K562 (cell line): ENCODE data around the gene GALNT7. TPM values are rescaled to one million over a fixed set of nuclear protein-coding genes. Genes with fewer than 3 reads are reported as not detected.

ENCODE experiments used
- ATAC-seq: fragments of 200-7000 bp; cut with Tn5 transposase; 3 replicates; pipeline ENCODE4 v1.9.1; 2020; ENCODE audit warnings: moderate library complexity
- BruUV-seq: library from RNA; stranded (reverse); fragments of 400-500 nt; replicated peaks from 2 replicates; lab custom pipeline; 2021; lab: Mats Ljungman, UMichigan
- CTCF ChIA-PET: fragments of 300-600 bp; formaldehyde crosslinking; extraction: SDS; loops from one replicate; lab custom pipeline; 2021; ENCODE audit warnings: low intra/inter-chr PET ratio; lab: Yijun Ruan, JAX
- POLR2A ChIA-PET: fragments of 300-600, 350-650 bp; sonication (Branson Sonifier 250); formaldehyde crosslinking; extraction: SDS; loops from one replicate; lab custom pipeline; 2021; ENCODE audit warnings: antibody characterized with exemption, inconsistent platforms; lab: Yijun Ruan, JAX
- DNase-seq, 4 experiments: peaks; one replicate each; pipeline versions ENCODE4 v3.0.0 to v3.0.0-alpha.2; 2011 to 2018; ENCODE audit warnings: low spot score in 3 of 4, mixed read lengths in 3 of 4; ENCODE audit errors: extremely low read depth in 1 of 4
- FAIRE-seq: peaks from 2 replicates; lab custom pipeline; 2011; peaks lifted over from hg19 to GRCh38; lab: Jason Lieb, UNC
- H2AFZ ChIP-seq: 2 replicates; pipeline ENCODE4 v1.6.0; 2011; ENCODE audit warnings: low read depth, low read length, control low read depth, inconsistent platforms
- H3K27ac ChIP-seq: fragments of 200-600 bp; 3 replicates; pipeline ENCODE4 v1.8.0; 2011; ENCODE audit warnings: low read depth, mild to moderate bottlenecking, control low read depth, inconsistent platforms, low read length, moderate library complexity, mixed read lengths; ENCODE audit errors: extremely low read depth
- H3K27me3 ChIP-seq, 2 experiments: fragments of 300-600 bp in 1 of 2; 2 replicates in 1 of 2; 3 replicates in 1 of 2; pipeline versions ENCODE4 v1.6.0 to v1.8.0; 2011; ENCODE audit warnings: inconsistent platforms in 2 of 2, low read length in 2 of 2, mild to moderate bottlenecking in 1 of 2, mixed read lengths in 1 of 2, moderate library complexity in 1 of 2; ENCODE audit not compliant: control insufficient read depth in 2 of 2, insufficient read depth in 2 of 2
- H3K36me3 ChIP-seq: fragments of 300-600 bp; 3 replicates; pipeline ENCODE4 v1.8.0; 2011; ENCODE audit warnings: mild to moderate bottlenecking, low read length, inconsistent platforms; ENCODE audit not compliant: control insufficient read depth, insufficient read depth
- H3K4me1 ChIP-seq, 2 experiments: fragments of 200-600 bp in 1 of 2; replicated peaks in 1 of 2; 2 replicates in 1 of 2; 3 replicates in 1 of 2; pipeline versions ENCODE4 v1.5.1 to v1.8.0; 2011; ENCODE audit warnings: inconsistent platforms in 2 of 2, low read length in 2 of 2, mild to moderate bottlenecking in 1 of 2, mixed read lengths in 1 of 2, moderate library complexity in 1 of 2; ENCODE audit not compliant: control insufficient read depth in 2 of 2, insufficient read depth in 2 of 2
- H3K4me2 ChIP-seq: 2 replicates; pipeline ENCODE4 v1.6.1; 2011; ENCODE audit warnings: low read length, control low read depth, inconsistent platforms, mixed read lengths; ENCODE audit not compliant: insufficient read depth
- H3K4me3 ChIP-seq: fragments of 200-600 bp; sonication (generic), shearing (Covaris generic); 2 replicates; pipeline ENCODE4 v1.5.1; 2016; ENCODE audit warnings: control low read depth, inconsistent platforms
- H3K79me2 ChIP-seq: fragments of 200-600 bp; 3 replicates; pipeline ENCODE4 v1.8.0; 2011; ENCODE audit warnings: low read length, inconsistent platforms; ENCODE audit not compliant: control insufficient read depth, insufficient read depth
- H3K9ac ChIP-seq, 2 experiments: 2 replicates each; pipeline versions ENCODE4 v1.6.0 to v1.6.1; 2011; ENCODE audit warnings: low read depth in 2 of 2, low read length in 2 of 2, control low read depth in 1 of 2, inconsistent platforms in 1 of 2, mild to moderate bottlenecking in 1 of 2, mixed read lengths in 1 of 2; ENCODE audit not compliant: insufficient read depth in 1 of 2
- H3K9me1 ChIP-seq: one replicate; pipeline ENCODE4 v1.6.0; 2011; ENCODE audit warnings: inconsistent platforms, mild to moderate bottlenecking, low read length, moderate library complexity; ENCODE audit not compliant: control insufficient read depth, insufficient read depth
- H3K9me3 ChIP-seq: replicated peaks from 2 replicates; pipeline ENCODE4 v1.5.1; 2011; ENCODE audit warnings: low read depth, low read length, inconsistent platforms; ENCODE audit not compliant: control insufficient read depth, insufficient read depth
- H4K20me1 ChIP-seq: replicated peaks from 2 replicates; pipeline ENCODE4 v1.6.1; 2011; ENCODE audit warnings: low read length, inconsistent platforms, mixed read lengths; ENCODE audit not compliant: control insufficient read depth, insufficient read depth
- ARID1B ChIP-seq: fragments of 450-650 bp; IDR thresholded peaks from 2 replicates; pipeline ENCODE4 v1.6.1; 2016; ENCODE audit warnings: antibody characterized with exemption, mild to moderate bottlenecking, inconsistent platforms
- CBFA2T3 ChIP-seq: fragments of 450-650 bp; IDR thresholded peaks from 2 replicates; pipeline ENCODE4 v1.6.1; 2017
- DPF2 ChIP-seq: fragments of 450-650 bp; IDR thresholded peaks from 2 replicates; pipeline ENCODE4 v1.6.1; 2016
- HSF4 ChIP-seq: fragments of 250-450 bp; sonication (Bioruptor Pico); IDR thresholded peaks from 2 replicates; pipeline ENCODE4 v2.1.2; 2022; ENCODE audit warnings: mild to moderate bottlenecking, moderate library complexity, borderline replicate concordance
- KDM1A ChIP-seq, 2 experiments: fragments of 450-650 bp; IDR thresholded peaks; 2 replicates each; pipeline ENCODE4 v1.6.1; 2016; ENCODE audit warnings: mild to moderate bottlenecking in 2 of 2
- MTA3 ChIP-seq: fragments of 450-650 bp; formaldehyde crosslinking; IDR thresholded peaks from 2 replicates; pipeline ENCODE4 v1.6.1; 2017; ENCODE audit warnings: mild to moderate bottlenecking, borderline replicate concordance
- NFE2 ChIP-seq: IDR thresholded peaks from 2 replicates; pipeline ENCODE4 v1.6.1; 2014; ENCODE audit warnings: antibody characterized with exemption, low read depth
- RCOR1 ChIP-seq, 2 experiments: IDR thresholded peaks; 2 replicates each; pipeline ENCODE4 v1.6.1; 2012; ENCODE audit warnings: low read depth in 2 of 2, low read length in 2 of 2, borderline replicate concordance in 1 of 2, improper control_type of control experiment in 1 of 2
- SMARCA4 ChIP-seq: fragments of 450-650 bp; IDR thresholded peaks from 2 replicates; pipeline ENCODE4 v1.6.1; 2016
- SMARCE1 ChIP-seq: fragments of 450-650 bp; IDR thresholded peaks from 2 replicates; pipeline ENCODE4 v1.7.1; 2016; ENCODE audit warnings: mild to moderate bottlenecking
- SOX6 ChIP-seq: fragments of 450-650 bp; IDR thresholded peaks from 2 replicates; pipeline ENCODE4 v1.6.1; 2014; ENCODE audit warnings: mild to moderate bottlenecking
- STAT5A ChIP-seq: IDR thresholded peaks from 2 replicates; pipeline ENCODE4 v1.6.1; 2012; ENCODE audit warnings: low read length, inconsistent platforms, borderline replicate concordance
- TAL1 ChIP-seq: fragments of 450-650 bp; IDR thresholded peaks from 2 replicates; pipeline ENCODE4 v1.6.1; 2016; ENCODE audit warnings: mild to moderate bottlenecking
- TEAD4 ChIP-seq, 2 experiments: sonication (generic) in 1 of 2; formaldehyde crosslinking in 1 of 2; IDR thresholded peaks; 2 replicates each; pipeline versions ENCODE4 v1.6.1 to v1.8.0; 2012 to 2022; ENCODE audit warnings: borderline replicate concordance in 1 of 2, inconsistent platforms in 1 of 2, low read length in 1 of 2, mild to moderate bottlenecking in 1 of 2, missing genetic modification reagents in 1 of 2
- ZC3H8 ChIP-seq: fragments of 450-650 bp; IDR thresholded peaks from 2 replicates; pipeline ENCODE4 v1.6.1; 2017
- WGBS: fragments of 100-300 bp; shearing (Covaris generic); methylation state at CpG from one replicate; pipeline ENCODE4 v1.1.6; 2016; ENCODE audit warnings: low coverage, mixed read lengths; ENCODE audit not compliant: insufficient coverage; ENCODE audit errors: missing lambda C conversion rate; 5-methylcytosine and 5-hydroxymethylcytosine counted together
- in situ Hi-C: fragments of 300-500 bp; cut with MboI; formaldehyde crosslinking; loops from 4 replicates; pipeline ENCODE4 v1.15.0; 2018; ENCODE audit warnings: inconsistent platforms, mixed read lengths
- intact Hi-C: fragments of 100-400 bp; cut with micrococcal nuclease; formaldehyde crosslinking; loops from 2 replicates; pipeline ENCODE4 v1.14.2; 2022
- polyA plus RNA-seq, 8 experiments: library from polyadenylated mRNA; depleted of rRNA in 4 of 8; stranded (reverse) in 5 of 8; unstranded in 3 of 8; fragments of >200 nt; fragmentation: Nextera tagmentation in 2 of 8; fragmentation: Illumina TruSeq in 1 of 8; extraction: Ambion mirVana in 2 of 8; extraction: Trizol in 1 of 8; gene quantifications; 2 replicates each; pipeline versions ENCODE4 v1.2.1 to v1.2.3, GENCODE V29; 2011 to 2014; ENCODE audit warnings: inconsistent platforms in 1 of 8, missing spikeins in 1 of 8
- total RNA-seq, 7 experiments: library from RNA; depleted of rRNA in 6 of 7; stranded (reverse); fragments of >200 nt in 6 of 7; fragmentation: Illumina TruSeq in 2 of 7; extraction: Trizol in 2 of 7; gene quantifications; 2 replicates each; pipeline versions ENCODE4 v1.2.1 to v1.2.3, GENCODE V29; 2011 to 2021; ENCODE audit warnings: low replicate concordance in 1 of 7
- TF ChIP-seq, protein P1 (sequence below): sonication (generic); formaldehyde crosslinking; IDR thresholded peaks from 2 replicates; pipeline ENCODE4 v1.8.0; 2022; ENCODE audit warnings: mild to moderate bottlenecking, missing genetic modification reagents, borderline replicate concordance
- TF ChIP-seq, protein P2 (sequence below): IDR thresholded peaks from 2 replicates; pipeline ENCODE4 v1.6.1; 2012; ENCODE audit warnings: low read depth, low read length, improper control_type of control experiment, borderline replicate concordance
- TF ChIP-seq, protein P3 (sequence below): sonication (generic); IDR thresholded peaks from 2 replicates; pipeline ENCODE4 v1.6.1; 2016
- TF ChIP-seq, protein P4 (sequence below): fragments of 450-650 bp; IDR thresholded peaks from 2 replicates; pipeline ENCODE4 v1.6.1; 2016; ENCODE audit warnings: low read depth, mild to moderate bottlenecking, moderate library complexity

Gene GALNT7
- total and polyA plus RNA-seq, 9 of the 15 experiments (the other 6 are each of a cell fraction or from before 2014, with no cell fraction given): 16.7 to 38.7 (median 31.1) TPM

DNA sequence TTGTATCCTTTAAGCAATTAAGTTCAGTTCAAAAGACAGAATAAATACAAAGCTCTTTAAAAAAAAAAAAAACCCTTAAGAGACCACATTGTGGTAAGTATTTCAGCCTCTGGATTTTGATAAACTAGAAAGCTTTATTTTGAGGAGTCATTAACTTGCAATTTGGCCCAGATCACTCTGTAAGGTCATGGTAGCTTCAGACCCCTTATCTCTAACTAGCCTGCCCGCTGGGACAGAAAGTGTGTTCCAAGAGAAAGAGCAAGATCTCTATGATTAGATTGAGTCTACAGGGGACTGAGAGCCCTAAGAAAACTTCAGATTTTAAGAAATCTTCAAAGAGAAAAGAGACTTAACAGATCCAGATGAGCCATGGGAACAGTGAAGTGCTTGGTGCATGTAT is 45.6 kb downstream of the GALNT7 start:
- no TSS peak for BruUV-seq
- Histone ChIP-seq H3K9me3 (no peaks in the 10 kb centered on the region), H3K36me3 (no peaks in the 10 kb centered on the region), H3K9ac (no peak overlapping the region), H4K20me1 (no peaks in the 10 kb centered on the region; the same call in 1 of the 2 replicates), H3K27ac (peak overlapping the region; percentile 21; the same call in 1 of the 3 replicates), H3K4me3 (no peak overlapping the region), H3K4me1 (peaks cover 21 to 53% of the 10 kb centered on the region in 2 experiments), H3K4me2 (no peak overlapping the region), H2AFZ (no peak overlapping the region), H3K27me3 (no peaks in the 10 kb centered on the region), H3K79me2 (peaks cover 82% of the 10 kb centered on the region), H3K9me1 (no peaks in the 10 kb centered on the region)
- in situ Hi-C loops: no loop called here
- ATAC-seq (peak; percentile 36), FAIRE-seq (peak; percentile 44), DNase-seq (peak in 3 of 4 experiments; percentile 18 to 67 (median 45))
- 0% methylated on average over 1 of the region's 1 CpG for WGBS
- POLR2A ChIA-PET: interaction anchor here (0.6 to 1.0 kb wide), 2 partner anchors 38 to 1152 kb away, joined by 3 to 4 read pairs; no protein-coding TSS in a partner anchor
- CTCF ChIA-PET: no interaction called here
- intact Hi-C loops: no loop called here
- TF ChIP-seq MTA3 (peak; percentile 40; the same call in 1 of the 2 replicates), TEAD4 (IDR thresholded peaks at IDR 0.05; ENCODE audit: low read length) (peak; percentile 38; the same call in 1 of the 2 replicates), TEAD4 (CRISPR knock-in tag; IDR thresholded peaks at IDR 0.05; ENCODE audit: borderline replicate concordance) (no peak), KDM1A (IDR thresholded peaks at IDR 0.05) (peak; percentile 57 to 62), RCOR1 (IDR thresholded peaks at IDR 0.05; ENCODE audit: borderline replicate concordance in 1 of 2, low read depth in 2 of 2, low read length in 2 of 2) (peak in 1 of 2 experiments; percentile 45; a peak in 1 of 4 replicates), STAT5A (peak; percentile 14; the same call in 1 of the 2 replicates), ARID1B (peak; percentile 56), SMARCA4 (peak; percentile 59), TAL1 (0 out of 2 replicates have a peak, but pooled peaks have one; percentile 12), DPF2 (peak; percentile 52; the same call in 1 of the 2 replicates), NFE2 (no peak), ZC3H8 (no peak), SMARCE1 (peak; percentile 42; the same call in 1 of the 2 replicates), HSF4 (CRISPR knock-in tag) (no peak), CBFA2T3 (peak; percentile 60), SOX6 (peak; percentile 40; the same call in 1 of the 2 replicates)
- TF ChIP-seq, protein P1, sequence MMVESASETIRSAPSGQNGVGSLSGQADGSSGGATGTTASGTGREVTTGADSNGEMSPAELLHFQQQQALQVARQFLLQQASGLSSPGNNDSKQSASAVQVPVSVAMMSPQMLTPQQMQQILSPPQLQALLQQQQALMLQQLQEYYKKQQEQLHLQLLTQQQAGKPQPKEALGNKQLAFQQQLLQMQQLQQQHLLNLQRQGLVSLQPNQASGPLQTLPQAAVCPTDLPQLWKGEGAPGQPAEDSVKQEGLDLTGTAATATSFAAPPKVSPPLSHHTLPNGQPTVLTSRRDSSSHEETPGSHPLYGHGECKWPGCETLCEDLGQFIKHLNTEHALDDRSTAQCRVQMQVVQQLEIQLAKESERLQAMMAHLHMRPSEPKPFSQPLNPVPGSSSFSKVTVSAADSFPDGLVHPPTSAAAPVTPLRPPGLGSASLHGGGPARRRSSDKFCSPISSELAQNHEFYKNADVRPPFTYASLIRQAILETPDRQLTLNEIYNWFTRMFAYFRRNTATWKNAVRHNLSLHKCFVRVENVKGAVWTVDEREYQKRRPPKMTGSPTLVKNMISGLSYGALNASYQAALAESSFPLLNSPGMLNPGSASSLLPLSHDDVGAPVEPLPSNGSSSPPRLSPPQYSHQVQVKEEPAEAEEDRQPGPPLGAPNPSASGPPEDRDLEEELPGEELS: no peak
- TF ChIP-seq, protein P2, sequence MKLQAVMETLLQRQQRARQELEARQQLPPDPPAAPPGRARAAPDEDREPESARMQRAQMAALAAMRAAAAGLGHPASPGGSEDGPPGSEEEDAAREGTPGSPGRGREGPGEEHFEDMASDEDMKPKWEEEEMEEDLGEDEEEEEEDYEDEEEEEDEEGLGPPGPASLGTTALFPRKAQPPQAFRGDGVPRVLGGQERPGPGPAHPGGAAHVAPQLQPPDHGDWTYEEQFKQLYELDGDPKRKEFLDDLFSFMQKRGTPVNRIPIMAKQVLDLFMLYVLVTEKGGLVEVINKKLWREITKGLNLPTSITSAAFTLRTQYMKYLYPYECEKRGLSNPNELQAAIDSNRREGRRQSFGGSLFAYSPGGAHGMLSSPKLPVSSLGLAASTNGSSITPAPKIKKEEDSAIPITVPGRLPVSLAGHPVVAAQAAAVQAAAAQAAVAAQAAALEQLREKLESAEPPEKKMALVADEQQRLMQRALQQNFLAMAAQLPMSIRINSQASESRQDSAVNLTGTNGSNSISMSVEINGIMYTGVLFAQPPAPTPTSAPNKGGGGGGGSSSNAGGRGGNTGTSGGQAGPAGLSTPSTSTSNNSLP: 0 out of 2 replicates have a peak, but pooled peaks have one; percentile 2
- TF ChIP-seq, protein P3, sequence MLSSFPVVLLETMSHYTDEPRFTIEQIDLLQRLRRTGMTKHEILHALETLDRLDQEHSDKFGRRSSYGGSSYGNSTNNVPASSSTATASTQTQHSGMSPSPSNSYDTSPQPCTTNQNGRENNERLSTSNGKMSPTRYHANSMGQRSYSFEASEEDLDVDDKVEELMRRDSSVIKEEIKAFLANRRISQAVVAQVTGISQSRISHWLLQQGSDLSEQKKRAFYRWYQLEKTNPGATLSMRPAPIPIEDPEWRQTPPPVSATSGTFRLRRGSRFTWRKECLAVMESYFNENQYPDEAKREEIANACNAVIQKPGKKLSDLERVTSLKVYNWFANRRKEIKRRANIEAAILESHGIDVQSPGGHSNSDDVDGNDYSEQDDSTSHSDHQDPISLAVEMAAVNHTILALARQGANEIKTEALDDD: peak; percentile 93
- TF ChIP-seq, protein P4, sequence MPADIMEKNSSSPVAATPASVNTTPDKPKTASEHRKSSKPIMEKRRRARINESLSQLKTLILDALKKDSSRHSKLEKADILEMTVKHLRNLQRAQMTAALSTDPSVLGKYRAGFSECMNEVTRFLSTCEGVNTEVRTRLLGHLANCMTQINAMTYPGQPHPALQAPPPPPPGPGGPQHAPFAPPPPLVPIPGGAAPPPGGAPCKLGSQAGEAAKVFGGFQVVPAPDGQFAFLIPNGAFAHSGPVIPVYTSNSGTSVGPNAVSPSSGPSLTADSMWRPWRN: peak; percentile 58; the same call in 1 of the 2 replicates
